Measurements from ENCODE around the gene APBB1IP.
"Not testable (repeated sequence)": the region's sequence is repeated elsewhere in the genome, so short reads cannot be mapped to it uniquely, and the experiment has no call there.

- TF ChIP-seq RAD21 (IDR thresholded peaks at IDR 0.05; ENCODE audit: low read depth), result peak; percentile 13; the same call in 1 of the 2 replicates
- TF ChIP-seq YY1 (IDR thresholded peaks at IDR 0.05; ENCODE audit: low read depth); CEBPB (IDR thresholded peaks at IDR 0.05); CREB1 (IDR thresholded peaks at IDR 0.05; ENCODE audit: low read depth): not testable (repeated sequence)
Observed at GRCh38 chr10:26606389-26606877, 168.3 kb downstream of the APBB1IP start.
